Measurements from ENCODE around the gene LRCH3. TPM values are rescaled to one million over a fixed set of nuclear protein-coding genes. Genes with fewer than 3 reads are reported as not detected.

Gene LRCH3
- total RNA-seq, 1 experiment from 2014 or later: 39.4 TPM

DNA sequence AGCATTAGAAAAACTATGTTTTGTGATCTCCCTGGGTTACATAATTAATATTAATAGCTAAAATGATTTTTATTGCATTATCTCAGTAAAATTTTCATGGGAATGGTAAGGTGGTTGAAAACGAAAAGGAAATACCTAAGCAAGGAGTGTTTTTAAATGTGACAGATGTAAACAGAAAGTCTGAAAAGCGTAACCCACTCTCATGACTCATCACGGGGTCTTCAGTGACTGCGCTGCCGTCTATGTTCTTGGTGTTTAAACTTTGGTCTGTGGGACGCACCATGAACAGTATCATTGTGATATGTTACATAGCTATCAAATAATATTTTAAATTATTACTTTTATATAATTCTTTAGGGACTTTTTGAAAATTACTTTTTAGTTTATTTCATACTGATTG, 19.8 kb downstream of the LRCH3 start:
- no peak for DNase-seq
- Mint-ChIP-seq H3K36me3 (ENCODE audit: insufficient read depth, unreplicated experiment) (peaks cover 5% of the 10 kb centered on the region), H3K4me3 (ENCODE audit: low read depth, unreplicated experiment) (no peak overlapping the region), H3K4me1 (ENCODE audit: low read depth, unreplicated experiment) (no peaks in the 10 kb centered on the region), H3K9me3 (ENCODE audit: low read depth, unreplicated experiment) (no peaks in the 10 kb centered on the region), H3K27me3 (ENCODE audit: unreplicated experiment) (no peaks in the 10 kb centered on the region), H3K27ac (ENCODE audit: unreplicated experiment) (no peak overlapping the region)
- no TSS peak for BruUV-seq (replicated peaks)
- CTCF ChIA-PET: no interaction called here
- intact Hi-C loops (cut with micrococcal nuclease; ENCODE audit: unreplicated experiment): no loop called here
- TF ChIP-seq, protein P1, sequence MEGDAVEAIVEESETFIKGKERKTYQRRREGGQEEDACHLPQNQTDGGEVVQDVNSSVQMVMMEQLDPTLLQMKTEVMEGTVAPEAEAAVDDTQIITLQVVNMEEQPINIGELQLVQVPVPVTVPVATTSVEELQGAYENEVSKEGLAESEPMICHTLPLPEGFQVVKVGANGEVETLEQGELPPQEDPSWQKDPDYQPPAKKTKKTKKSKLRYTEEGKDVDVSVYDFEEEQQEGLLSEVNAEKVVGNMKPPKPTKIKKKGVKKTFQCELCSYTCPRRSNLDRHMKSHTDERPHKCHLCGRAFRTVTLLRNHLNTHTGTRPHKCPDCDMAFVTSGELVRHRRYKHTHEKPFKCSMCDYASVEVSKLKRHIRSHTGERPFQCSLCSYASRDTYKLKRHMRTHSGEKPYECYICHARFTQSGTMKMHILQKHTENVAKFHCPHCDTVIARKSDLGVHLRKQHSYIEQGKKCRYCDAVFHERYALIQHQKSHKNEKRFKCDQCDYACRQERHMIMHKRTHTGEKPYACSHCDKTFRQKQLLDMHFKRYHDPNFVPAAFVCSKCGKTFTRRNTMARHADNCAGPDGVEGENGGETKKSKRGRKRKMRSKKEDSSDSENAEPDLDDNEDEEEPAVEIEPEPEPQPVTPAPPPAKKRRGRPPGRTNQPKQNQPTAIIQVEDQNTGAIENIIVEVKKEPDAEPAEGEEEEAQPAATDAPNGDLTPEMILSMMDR (IDR thresholded peaks at IDR 0.05; ENCODE audit: unreplicated experiment): no peak

DNA sequence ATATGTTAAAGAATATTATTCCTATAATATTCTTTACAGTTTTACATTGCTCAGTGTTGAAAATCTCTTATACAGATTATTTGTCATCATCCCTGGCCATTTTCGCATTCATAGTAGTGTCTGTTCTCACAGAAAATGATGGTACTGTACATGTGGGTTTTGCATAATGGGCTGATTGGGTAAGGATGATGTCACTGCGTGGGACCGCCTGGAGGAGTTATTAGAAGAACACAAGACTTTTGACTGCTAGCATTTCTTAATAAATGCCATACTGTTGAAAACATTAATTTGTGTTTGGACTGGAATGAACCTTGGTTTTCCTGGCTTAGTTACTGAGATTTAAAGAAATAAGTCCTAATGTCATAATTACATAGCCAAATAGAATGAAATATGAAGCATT, 20.3 kb downstream of the LRCH3 start:
- Mint-ChIP-seq H3K36me3 (ENCODE audit: insufficient read depth, unreplicated experiment) (peaks cover 5% of the 10 kb centered on the region), H3K4me1 (ENCODE audit: low read depth, unreplicated experiment) (no peaks in the 10 kb centered on the region), H3K9me3 (ENCODE audit: low read depth, unreplicated experiment) (no peaks in the 10 kb centered on the region), H3K4me3 (ENCODE audit: low read depth, unreplicated experiment) (no peak overlapping the region), H3K27me3 (ENCODE audit: unreplicated experiment) (no peaks in the 10 kb centered on the region), H3K27ac (ENCODE audit: unreplicated experiment) (no peak overlapping the region)
- intact Hi-C loops (cut with micrococcal nuclease; ENCODE audit: unreplicated experiment): no loop called here
- CTCF ChIA-PET: no interaction called here
- TF ChIP-seq, protein P1 (IDR thresholded peaks at IDR 0.05; ENCODE audit: unreplicated experiment): no peak
- no TSS peak for BruUV-seq (replicated peaks)
- no peak for DNase-seq

DNA sequence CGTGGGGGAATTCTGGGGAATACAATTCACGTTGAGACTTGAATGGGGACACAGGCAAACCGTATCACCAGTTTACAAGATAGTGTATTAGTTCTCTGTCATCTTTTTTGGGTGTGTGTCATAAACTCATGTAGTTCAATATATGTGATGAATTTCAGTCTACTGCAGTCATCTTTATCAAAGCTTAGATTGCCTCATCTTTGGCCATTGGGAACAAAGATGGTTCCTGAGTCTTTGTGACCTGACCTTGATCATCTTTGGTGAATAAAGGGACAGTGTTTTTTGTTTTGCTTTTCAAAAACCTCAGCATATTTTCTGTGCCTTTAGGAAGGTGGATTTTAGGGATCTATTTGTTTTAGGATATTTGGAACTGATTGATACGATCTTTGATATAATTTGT, 23.3 kb downstream of the LRCH3 start:
- peaks cover 5% of the 10 kb centered on the region for H3K36me3 Mint-ChIP-seq (ENCODE audit: insufficient read depth, unreplicated experiment)
- H3K4me3 Mint-ChIP-seq (ENCODE audit: low read depth, unreplicated experiment): no peak overlapping the region
- H3K27ac Mint-ChIP-seq (ENCODE audit: unreplicated experiment): no peak overlapping the region
- CTCF ChIA-PET: no interaction called here
- intact Hi-C loops (cut with micrococcal nuclease; ENCODE audit: unreplicated experiment): no loop called here
- TF ChIP-seq, protein P1 (IDR thresholded peaks at IDR 0.05; ENCODE audit: unreplicated experiment): no peak
- no TSS peak for BruUV-seq (replicated peaks)
- H3K27me3 Mint-ChIP-seq (ENCODE audit: unreplicated experiment): no peaks in the 10 kb centered on the region
- DNase-seq: no peak
- no peaks in the 10 kb centered on the region for H3K4me1 Mint-ChIP-seq (ENCODE audit: low read depth, unreplicated experiment)
- H3K9me3 Mint-ChIP-seq (ENCODE audit: low read depth, unreplicated experiment): no peaks in the 10 kb centered on the region

DNA sequence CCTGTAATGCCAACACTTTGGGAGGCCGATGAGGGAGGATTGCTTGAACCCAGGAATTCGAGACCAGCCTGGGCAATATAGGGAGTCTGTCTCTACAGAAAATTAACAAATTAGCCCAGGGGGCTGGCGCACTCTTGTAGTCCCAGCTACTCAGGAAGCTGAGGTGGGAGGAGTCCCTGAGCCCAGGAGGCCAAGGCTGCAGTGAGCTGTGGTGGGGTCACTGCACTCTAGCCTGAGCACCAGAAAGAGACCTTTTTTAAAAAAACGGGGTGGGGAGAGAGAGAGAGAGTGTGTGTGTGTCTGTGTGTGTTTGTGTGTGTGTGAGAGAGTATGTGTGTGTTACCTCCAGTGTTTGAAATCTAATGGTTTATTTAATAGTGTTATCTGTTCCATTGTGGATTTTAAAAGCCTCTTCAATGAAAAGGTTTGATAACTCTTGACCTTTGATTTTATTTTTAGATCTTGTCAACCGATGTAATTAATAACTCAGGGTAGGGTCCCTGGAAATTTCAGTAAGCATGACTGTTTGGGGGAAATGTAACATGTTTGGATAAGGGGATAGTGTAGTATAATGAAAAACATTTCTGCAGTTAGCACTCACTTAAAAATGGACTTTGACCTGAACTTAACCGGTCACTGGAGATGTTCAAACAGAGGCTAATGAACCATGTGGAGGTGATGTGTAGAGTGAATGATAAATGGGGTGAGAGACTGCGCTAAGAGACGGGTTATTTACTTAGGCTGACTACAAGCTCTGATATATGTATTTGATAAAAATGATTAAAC, 29.7 kb downstream of the LRCH3 start:
- Mint-ChIP-seq H3K4me3 (ENCODE audit: low read depth, unreplicated experiment) (peak overlapping the region; percentile 5), H3K27me3 (ENCODE audit: unreplicated experiment) (no peaks in the 10 kb centered on the region), H3K9me3 (ENCODE audit: low read depth, unreplicated experiment) (no peaks in the 10 kb centered on the region), H3K36me3 (ENCODE audit: insufficient read depth, unreplicated experiment) (peaks cover 21% of the 10 kb centered on the region), H3K27ac (ENCODE audit: unreplicated experiment) (no peak overlapping the region), H3K4me1 (ENCODE audit: low read depth, unreplicated experiment) (peaks cover 27% of the 10 kb centered on the region)
- CTCF ChIA-PET: interaction anchor here (0.6 kb wide), 1 partner anchor 71 kb away, joined by 4 read pairs; no protein-coding TSS in a partner anchor
- intact Hi-C loops (cut with micrococcal nuclease; ENCODE audit: unreplicated experiment): no loop called here
- BruUV-seq (replicated peaks): no TSS peak
- TF ChIP-seq, protein P1 (IDR thresholded peaks at IDR 0.05; ENCODE audit: unreplicated experiment): no peak
- DNase-seq: peak; percentile 3

All from Calu3 (cell line).